Brain microvascular endothelial cell (primary cell): Measurements from ENCODE around the gene EYS.

ENCODE experiments used
- DNase-seq: peaks from one replicate; pipeline ENCODE4 v3.0.0-alpha.2; 2020
- H3K27ac ChIP-seq: fragments of 250-450 bp; sonication (Bioruptor Pico); 2 replicates; pipeline ENCODE4 v1.5.1; 2020; ENCODE audit warnings: mild to moderate bottlenecking, moderate library complexity
- H3K27me3 ChIP-seq: fragments of 250-450 bp; sonication (Bioruptor Pico); replicated peaks from 2 replicates; pipeline ENCODE4 v1.5.1; 2020; ENCODE audit warnings: mild to moderate bottlenecking
- H3K36me3 ChIP-seq: fragments of 250-450 bp; sonication (Bioruptor Pico); replicated peaks from 2 replicates; pipeline ENCODE4 v1.5.1; 2020; ENCODE audit warnings: mild to moderate bottlenecking
- H3K4me3 ChIP-seq: 2 replicates; pipeline ENCODE4 v1.5.1; 2011; ENCODE audit warnings: low read depth, mild to moderate bottlenecking, control low read depth, low read length, moderate library complexity
- in situ Hi-C: cut with HindIII; loops from 2 replicates; pipeline ENCODE4 v1.10.0; 2017; ENCODE audit warnings: low sequenced_read_pairs, low pct_ligation_motif_present
- TF ChIP-seq, protein P1 (sequence below): IDR thresholded peaks from 2 replicates; pipeline ENCODE4 v1.5.1; 2011; ENCODE audit warnings: low read depth, mild to moderate bottlenecking, moderate library complexity, low read length, control low read depth, inconsistent platforms; ENCODE audit errors: missing control alignments

Gene EYS

DNA sequence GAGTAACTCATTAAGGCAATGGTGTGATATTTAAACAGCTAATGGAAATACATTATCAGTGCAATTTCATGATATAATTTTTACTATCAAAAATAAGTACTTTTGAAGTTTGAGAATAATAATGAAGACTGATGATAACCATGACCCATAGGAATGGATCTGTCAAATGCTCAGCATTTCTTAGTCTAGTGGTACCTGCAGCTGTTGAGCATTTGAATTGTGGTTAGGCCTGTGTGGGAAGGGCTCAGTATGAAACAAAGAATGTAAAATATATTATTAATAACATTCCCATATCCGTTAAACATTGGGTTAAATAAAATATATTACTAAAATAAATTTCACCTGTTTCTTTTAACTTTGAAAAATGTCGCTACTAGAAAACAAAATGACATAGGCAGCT, 1898.5 kb downstream of the EYS start:
- TF ChIP-seq, protein P1, sequence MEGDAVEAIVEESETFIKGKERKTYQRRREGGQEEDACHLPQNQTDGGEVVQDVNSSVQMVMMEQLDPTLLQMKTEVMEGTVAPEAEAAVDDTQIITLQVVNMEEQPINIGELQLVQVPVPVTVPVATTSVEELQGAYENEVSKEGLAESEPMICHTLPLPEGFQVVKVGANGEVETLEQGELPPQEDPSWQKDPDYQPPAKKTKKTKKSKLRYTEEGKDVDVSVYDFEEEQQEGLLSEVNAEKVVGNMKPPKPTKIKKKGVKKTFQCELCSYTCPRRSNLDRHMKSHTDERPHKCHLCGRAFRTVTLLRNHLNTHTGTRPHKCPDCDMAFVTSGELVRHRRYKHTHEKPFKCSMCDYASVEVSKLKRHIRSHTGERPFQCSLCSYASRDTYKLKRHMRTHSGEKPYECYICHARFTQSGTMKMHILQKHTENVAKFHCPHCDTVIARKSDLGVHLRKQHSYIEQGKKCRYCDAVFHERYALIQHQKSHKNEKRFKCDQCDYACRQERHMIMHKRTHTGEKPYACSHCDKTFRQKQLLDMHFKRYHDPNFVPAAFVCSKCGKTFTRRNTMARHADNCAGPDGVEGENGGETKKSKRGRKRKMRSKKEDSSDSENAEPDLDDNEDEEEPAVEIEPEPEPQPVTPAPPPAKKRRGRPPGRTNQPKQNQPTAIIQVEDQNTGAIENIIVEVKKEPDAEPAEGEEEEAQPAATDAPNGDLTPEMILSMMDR, result no peak

DNA sequence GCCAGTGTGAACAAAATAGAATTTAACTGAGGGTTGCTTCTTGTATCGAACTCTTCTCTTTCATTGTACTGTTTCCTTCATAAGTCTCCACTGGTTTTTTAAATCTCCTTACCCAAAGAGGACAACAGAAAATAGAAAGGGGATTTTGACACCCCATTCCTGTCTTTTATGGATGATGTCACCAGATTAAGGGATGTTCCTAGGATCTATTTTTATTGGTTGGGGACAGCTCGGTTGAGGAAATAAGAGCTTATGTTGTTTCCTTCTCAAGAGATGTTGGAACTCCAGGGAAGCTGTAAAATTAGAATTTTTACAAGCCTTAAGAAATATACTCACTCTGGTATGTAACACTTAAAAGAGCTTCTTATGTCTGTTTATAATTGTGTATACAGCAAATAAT, 1900.0 kb downstream of the EYS start:
- TF ChIP-seq, protein P1, result no peak
- no peak for DNase-seq
- Histone ChIP-seq H3K36me3 (no peaks in the 10 kb centered on the region), H3K27ac (peak overlapping the region; percentile 88), H3K27me3 (no peaks in the 10 kb centered on the region), H3K4me3 (no peak overlapping the region)
- in situ Hi-C loops, result no loop called here

More for the DNA sequence above, 1898.5 kb downstream of the EYS start:
- H3K4me3 ChIP-seq, result no peak overlapping the region
- no peaks in the 10 kb centered on the region for H3K27me3 ChIP-seq
- H3K27ac ChIP-seq, result no peak overlapping the region
- in situ Hi-C loops, result no loop called here
- no peaks in the 10 kb centered on the region for H3K36me3 ChIP-seq
- no peak for DNase-seq

DNA sequence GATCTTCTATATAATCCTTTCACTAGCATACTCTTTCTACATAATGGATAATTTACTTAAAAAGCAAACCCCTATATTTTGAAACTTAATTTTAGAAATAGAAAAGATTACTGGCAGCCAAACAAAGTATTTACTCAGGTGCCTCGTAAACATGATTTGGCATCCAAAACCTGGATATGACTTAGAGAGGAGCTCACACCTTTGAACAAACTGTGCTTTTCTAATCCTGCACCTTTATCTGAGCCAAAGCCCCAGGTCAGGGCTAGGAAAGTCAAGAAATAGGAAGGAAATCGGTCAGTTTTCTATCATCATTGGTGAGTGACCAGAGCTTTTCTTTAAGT, 1900.5 kb downstream of the EYS start:
- DNase-seq, result no peak
- TF ChIP-seq, protein P1, result no peak
- H3K36me3 ChIP-seq, result no peaks in the 10 kb centered on the region
- H3K27ac ChIP-seq, result peak overlapping the region; percentile 88
- no peaks in the 10 kb centered on the region for H3K27me3 ChIP-seq
- H3K4me3 ChIP-seq, result no peak overlapping the region
- in situ Hi-C loops, result no loop called here

DNA sequence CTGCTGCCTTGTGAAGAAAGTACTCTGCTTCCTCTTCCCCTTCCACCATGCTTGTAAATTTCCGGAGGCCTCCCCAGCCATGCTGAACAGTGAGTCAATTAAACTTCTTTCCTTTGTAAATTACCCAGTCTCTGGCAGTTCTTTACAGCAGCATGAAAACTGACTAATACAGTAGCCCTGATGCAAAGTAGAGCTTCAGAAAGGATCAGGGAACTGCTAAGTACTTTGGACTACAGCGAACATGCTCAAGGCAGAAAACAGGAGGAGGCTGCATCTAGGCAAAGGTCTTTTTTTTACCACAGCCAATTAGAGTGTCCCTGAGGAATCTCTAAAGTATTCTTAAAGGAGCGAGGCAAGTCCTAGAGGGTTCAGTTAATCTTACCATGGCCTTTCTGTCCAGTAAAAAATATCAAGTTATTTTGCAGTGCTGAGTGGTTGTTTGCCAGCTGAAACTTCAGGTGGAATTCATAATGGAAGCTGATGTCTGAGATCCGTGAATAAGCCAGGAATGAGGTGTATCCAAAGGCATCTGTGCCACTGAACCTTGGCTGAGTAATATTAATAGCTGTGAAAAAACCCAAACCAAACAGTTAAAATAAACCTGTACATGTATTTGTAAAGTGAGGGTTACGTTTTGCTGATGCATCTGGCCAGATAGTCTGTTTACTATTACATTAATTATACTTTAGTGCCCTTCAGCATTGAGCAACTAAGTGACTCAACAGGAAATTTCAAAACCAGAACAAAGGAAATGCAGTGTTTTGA, 1901.0 kb downstream of the EYS start:
- Histone ChIP-seq H3K4me3 (no peak overlapping the region), H3K36me3 (no peaks in the 10 kb centered on the region), H3K27me3 (no peaks in the 10 kb centered on the region), H3K27ac (peak overlapping the region; percentile 88)
- TF ChIP-seq, protein P1, result no peak
- in situ Hi-C loops, result no loop called here
- peak; percentile 40 for DNase-seq

DNA sequence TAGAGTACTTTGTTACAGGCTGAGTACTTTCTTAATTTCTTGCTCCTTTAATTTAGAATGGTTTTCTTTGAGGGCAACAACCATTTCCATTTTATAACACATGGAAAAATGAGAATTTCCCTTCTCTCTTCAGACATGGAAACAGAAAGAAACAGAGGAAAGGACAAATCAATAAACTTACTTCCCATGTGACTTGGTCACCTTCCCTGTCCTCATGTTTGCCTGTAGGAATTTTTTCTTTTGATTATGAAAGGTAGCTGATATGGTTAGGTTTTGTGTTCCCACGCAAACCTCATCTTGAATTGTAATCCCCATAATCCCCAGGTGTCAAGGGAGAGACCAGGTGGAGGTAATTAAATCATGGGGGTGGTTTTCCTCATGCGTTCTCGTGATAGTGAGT, 1901.7 kb downstream of the EYS start:
- Histone ChIP-seq H3K4me3 (no peak overlapping the region), H3K27me3 (no peaks in the 10 kb centered on the region), H3K27ac (peak overlapping the region; percentile 88), H3K36me3 (no peaks in the 10 kb centered on the region)
- no peak for DNase-seq
- in situ Hi-C loops, result no loop called here
- TF ChIP-seq, protein P1, result no peak
